Measurements from ENCODE around the gene CBR3.

Gene CBR3

DNA sequence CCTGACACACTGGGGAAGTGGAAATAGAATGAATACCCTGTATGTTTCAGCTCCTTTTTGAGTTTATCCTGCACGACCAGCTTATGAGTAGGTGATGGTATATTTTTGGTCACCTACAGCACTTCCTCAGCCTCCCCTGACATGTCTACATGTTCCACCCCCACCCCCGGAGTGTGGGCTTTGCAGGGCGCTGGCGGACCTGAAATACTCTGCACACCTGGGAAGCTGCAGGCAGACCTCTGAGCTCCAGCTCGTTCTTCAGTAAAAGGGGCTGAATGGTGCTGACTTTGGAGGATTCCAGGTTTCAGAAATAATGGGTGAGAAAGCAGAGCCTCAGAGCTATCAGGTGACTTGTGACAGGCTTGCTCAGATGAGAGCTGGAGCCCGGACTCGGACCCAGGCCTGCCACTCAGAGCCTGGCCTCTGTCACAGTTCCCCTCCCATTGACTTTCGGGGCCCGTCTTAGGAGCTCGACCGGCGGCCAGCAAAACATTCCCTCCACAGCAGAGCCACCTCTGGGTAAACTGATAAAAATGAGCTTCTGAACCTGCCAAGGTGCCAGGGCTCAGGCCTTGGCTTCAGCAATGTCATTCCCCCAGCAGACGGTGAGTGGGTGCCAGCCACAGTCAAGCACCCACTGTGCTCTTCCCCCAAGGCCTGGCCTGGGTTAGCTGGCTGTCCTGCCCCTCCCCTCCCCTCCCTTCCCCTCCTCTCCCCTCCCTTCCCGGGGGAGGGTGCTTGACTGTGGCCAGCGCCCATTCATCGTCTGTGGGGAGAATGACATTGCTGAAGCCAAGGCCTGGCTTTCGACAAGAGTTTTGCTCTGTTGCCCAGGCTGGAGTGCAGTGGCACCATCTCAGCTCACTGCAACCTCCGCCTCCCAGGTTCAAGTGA is 51.9 kb downstream of the CBR3 start:
- no peak overlapping the region for H3K4me3 ChIP-seq (ENCODE audit: low read depth in 1 of 2, low read length in 2 of 2)
- H3K27ac ChIP-seq (ENCODE audit: low read length), result no peak overlapping the region
- no peaks in the 10 kb centered on the region for H3K36me3 ChIP-seq (ENCODE audit: control insufficient read depth in 1 of 2, insufficient read depth in 2 of 2, low read length in 2 of 2)
- no peaks in the 10 kb centered on the region for H3K27me3 ChIP-seq (ENCODE audit: low read depth, low read length)
- no peaks in the 10 kb centered on the region for H3K9me3 ChIP-seq (ENCODE audit: control insufficient read depth in 1 of 2, low read length in 2 of 2)
- peaks cover 10 to 24% of the 10 kb centered on the region in 2 donors for H3K4me1 ChIP-seq (ENCODE audit: control insufficient read depth in 1 of 2, insufficient read depth in 2 of 2, low read length in 2 of 2)

DNA sequence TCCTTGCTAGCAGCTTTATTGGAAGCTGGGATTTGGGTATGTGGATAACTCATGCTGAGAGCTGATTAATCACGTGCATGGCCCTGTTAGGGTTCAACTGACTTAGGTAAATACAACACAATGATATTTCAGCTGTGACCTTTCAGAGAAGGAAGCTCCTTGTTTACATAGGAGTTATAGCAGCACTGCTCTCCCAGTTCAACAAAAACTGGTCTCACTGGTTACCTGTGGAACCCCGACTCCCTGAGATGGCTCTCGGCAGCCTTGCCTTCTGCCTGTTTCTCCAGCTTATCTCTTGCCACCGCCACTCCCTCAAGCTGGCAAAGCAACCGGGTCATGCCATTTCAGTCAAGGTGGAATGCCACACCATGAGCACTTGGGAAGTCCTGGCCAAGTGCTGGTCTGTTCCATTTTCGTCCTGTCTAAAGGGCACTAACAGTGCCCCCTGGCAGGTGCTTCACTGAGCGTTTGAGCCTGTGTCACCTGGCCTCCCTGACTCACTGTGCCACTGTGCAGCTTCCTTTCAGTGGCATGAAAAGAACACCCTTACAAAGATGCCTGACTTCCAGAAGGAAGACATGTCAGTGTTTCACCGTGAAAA is 53.3 kb downstream of the CBR3 start:
- H3K4me3 ChIP-seq (ENCODE audit: low read depth in 1 of 2, low read length in 2 of 2), result no peak overlapping the region
- H3K27ac ChIP-seq (ENCODE audit: low read length), result peak overlapping the region; percentile 70
- H3K27me3 ChIP-seq (ENCODE audit: low read depth, low read length), result no peaks in the 10 kb centered on the region
- H3K9me3 ChIP-seq (ENCODE audit: control insufficient read depth in 1 of 2, low read length in 2 of 2), result no peaks in the 10 kb centered on the region
- peaks cover 10 to 24% of the 10 kb centered on the region in 2 donors for H3K4me1 ChIP-seq (ENCODE audit: control insufficient read depth in 1 of 2, insufficient read depth in 2 of 2, low read length in 2 of 2)
- H3K36me3 ChIP-seq (ENCODE audit: control insufficient read depth in 1 of 2, insufficient read depth in 2 of 2, low read length in 2 of 2), result no peaks in the 10 kb centered on the region

DNA sequence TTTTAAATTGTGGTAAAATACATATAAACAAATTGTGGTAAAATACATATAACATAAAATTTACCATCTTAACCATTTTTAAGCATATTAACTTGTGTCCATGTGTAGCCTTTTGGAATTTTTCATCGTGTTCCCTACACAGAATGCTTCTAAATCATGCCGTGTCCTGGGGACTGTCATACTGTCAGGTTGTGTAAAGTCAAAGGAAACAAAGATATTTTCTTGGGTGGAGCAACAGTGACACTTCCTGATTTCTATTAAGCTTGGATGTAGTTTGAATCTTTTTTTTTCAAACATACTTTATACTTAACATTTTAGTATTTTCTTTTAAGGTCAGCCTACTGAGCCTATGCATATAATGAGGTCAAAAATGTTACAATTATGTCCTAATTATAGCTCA is 54.1 kb downstream of the CBR3 start:
- H3K4me3 ChIP-seq (ENCODE audit: low read depth in 1 of 2, low read length in 2 of 2), result no peak overlapping the region

DNA sequence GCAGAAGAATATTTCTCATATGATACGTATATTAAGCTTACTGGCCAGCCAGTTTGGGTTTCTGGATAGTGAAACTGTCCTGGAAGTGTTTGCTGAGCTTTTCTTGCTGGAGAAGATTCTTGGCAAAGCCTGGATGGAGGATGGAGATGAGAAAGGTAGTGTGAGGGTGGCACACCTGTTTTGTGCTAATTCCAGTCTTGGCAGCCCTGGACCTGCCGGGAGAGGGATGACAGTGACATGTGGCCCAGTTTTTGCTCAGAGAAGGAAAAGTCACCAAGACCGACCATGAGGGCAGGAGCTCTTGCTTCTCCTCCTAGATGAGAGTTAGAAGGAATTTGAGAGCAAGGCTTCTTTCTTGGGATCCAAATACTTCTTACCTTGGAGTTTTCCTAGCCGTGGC is 55.9 kb downstream of the CBR3 start:
- no peaks in the 10 kb centered on the region for H3K36me3 ChIP-seq (ENCODE audit: control insufficient read depth in 1 of 2, insufficient read depth in 2 of 2, low read length in 2 of 2)
- no peak overlapping the region for H3K4me3 ChIP-seq (ENCODE audit: low read depth in 1 of 2, low read length in 2 of 2)
- no peak overlapping the region for H3K27ac ChIP-seq (ENCODE audit: low read length)
- no peaks in the 10 kb centered on the region for H3K27me3 ChIP-seq (ENCODE audit: low read depth, low read length)
- H3K4me1 ChIP-seq (ENCODE audit: control insufficient read depth in 1 of 2, insufficient read depth in 2 of 2, low read length in 2 of 2), result peaks cover 10 to 24% of the 10 kb centered on the region in 2 donors
- no peaks in the 10 kb centered on the region for H3K9me3 ChIP-seq (ENCODE audit: control insufficient read depth in 1 of 2, low read length in 2 of 2)

More for the DNA sequence above, 54.1 kb downstream of the CBR3 start:
- H3K27me3 ChIP-seq (ENCODE audit: low read depth, low read length), result no peaks in the 10 kb centered on the region
- no peaks in the 10 kb centered on the region for H3K36me3 ChIP-seq (ENCODE audit: control insufficient read depth in 1 of 2, insufficient read depth in 2 of 2, low read length in 2 of 2)
- H3K27ac ChIP-seq (ENCODE audit: low read length), result peak overlapping the region; percentile 70
- H3K4me1 ChIP-seq (ENCODE audit: control insufficient read depth in 1 of 2, insufficient read depth in 2 of 2, low read length in 2 of 2), result peaks cover 10 to 24% of the 10 kb centered on the region in 2 donors
- H3K9me3 ChIP-seq (ENCODE audit: control insufficient read depth in 1 of 2, low read length in 2 of 2), result no peaks in the 10 kb centered on the region

DNA sequence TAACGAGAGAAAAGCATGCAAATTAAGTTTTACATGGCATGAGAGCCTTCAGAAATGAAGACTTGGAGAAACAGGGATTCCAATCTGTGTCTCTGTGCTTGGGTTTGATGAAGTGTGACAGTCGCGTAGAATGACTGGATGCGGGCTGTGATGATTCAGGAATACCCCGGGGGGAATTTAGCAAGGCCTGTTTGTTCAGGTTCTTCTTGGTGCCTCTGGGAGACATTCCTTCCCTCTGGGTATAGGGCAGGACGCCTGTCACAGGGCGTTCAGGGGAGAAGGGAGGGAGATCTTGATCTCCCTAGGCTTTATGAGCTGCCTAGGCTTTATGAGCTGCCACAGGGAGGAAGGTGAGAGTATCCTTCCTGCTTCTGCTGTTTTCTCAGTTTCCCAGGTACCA is 58.3 kb downstream of the CBR3 start:
- Histone ChIP-seq H3K4me3 (ENCODE audit: low read depth in 1 of 2, low read length in 2 of 2) (no peak overlapping the region), H3K9me3 (ENCODE audit: control insufficient read depth in 1 of 2, low read length in 2 of 2) (no peaks in the 10 kb centered on the region), H3K4me1 (ENCODE audit: control insufficient read depth in 1 of 2, insufficient read depth in 2 of 2, low read length in 2 of 2) (peaks cover 10 to 13% of the 10 kb centered on the region in 2 donors), H3K27ac (ENCODE audit: low read length) (no peak overlapping the region), H3K27me3 (ENCODE audit: low read depth, low read length) (no peaks in the 10 kb centered on the region), H3K36me3 (ENCODE audit: control insufficient read depth in 1 of 2, insufficient read depth in 2 of 2, low read length in 2 of 2) (no peaks in the 10 kb centered on the region)

DNA sequence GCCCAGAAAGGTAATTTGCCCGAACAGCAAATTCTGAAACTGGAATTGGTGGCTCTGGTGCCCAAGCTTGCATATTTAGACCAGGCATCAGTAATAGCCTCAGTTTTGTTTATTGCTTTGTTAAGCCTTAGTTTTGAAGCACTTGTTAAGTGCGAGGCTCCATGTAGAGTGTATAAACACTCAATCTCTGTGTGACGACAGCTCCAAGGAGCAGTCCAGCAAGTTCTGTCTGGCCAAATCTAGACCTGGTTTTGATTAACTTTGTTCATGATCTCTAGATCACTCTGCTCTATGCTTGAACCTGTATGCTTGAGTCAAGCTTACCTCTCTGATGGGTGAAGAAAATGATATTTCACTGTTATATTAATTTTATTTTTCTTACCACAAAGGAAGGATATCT is 59.1 kb downstream of the CBR3 start:
- no peaks in the 10 kb centered on the region for H3K9me3 ChIP-seq (ENCODE audit: control insufficient read depth in 1 of 2, low read length in 2 of 2)
- H3K27me3 ChIP-seq (ENCODE audit: low read depth, low read length), result no peaks in the 10 kb centered on the region
- no peak overlapping the region for H3K27ac ChIP-seq (ENCODE audit: low read length)
- no peaks in the 10 kb centered on the region for H3K36me3 ChIP-seq (ENCODE audit: control insufficient read depth in 1 of 2, insufficient read depth in 2 of 2, low read length in 2 of 2)
- peaks cover 4 to 5% of the 10 kb centered on the region in 2 donors for H3K4me1 ChIP-seq (ENCODE audit: control insufficient read depth in 1 of 2, insufficient read depth in 2 of 2, low read length in 2 of 2)
- H3K4me3 ChIP-seq (ENCODE audit: low read depth in 1 of 2, low read length in 2 of 2), result no peak overlapping the region

DNA sequence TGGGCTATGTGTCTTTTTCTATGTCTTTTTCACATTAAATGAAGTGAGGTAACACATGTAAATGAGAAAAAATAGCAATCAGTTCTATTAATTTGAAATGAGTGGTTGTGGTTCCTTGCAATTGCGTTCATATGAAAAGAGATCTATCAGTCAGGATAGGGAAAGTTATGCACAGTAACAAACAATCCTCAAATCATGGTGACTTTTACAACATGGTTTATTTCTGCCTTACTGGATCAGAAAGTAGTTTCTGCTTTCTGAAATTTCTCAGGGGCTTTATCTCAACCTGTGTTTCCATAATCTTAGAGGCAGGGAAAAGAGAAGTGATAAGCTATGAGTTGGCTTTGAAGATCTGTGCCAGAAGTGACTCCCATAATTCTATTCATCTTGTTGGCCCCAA is 60.7 kb downstream of the CBR3 start:
- H3K9me3 ChIP-seq (ENCODE audit: control insufficient read depth in 1 of 2, low read length in 2 of 2), result no peaks in the 10 kb centered on the region
- no peaks in the 10 kb centered on the region for H3K27me3 ChIP-seq (ENCODE audit: low read depth, low read length)
- H3K4me1 ChIP-seq (ENCODE audit: control insufficient read depth in 1 of 2, insufficient read depth in 2 of 2, low read length in 2 of 2), result no peaks in the 10 kb centered on the region
- no peak overlapping the region for H3K27ac ChIP-seq (ENCODE audit: low read length)
- no peaks in the 10 kb centered on the region for H3K36me3 ChIP-seq (ENCODE audit: control insufficient read depth in 1 of 2, insufficient read depth in 2 of 2, low read length in 2 of 2)
- no peak overlapping the region for H3K4me3 ChIP-seq (ENCODE audit: low read depth in 1 of 2, low read length in 2 of 2)

All from muscle layer of duodenum (tissue), 2 donors.